DOHH2 (cell line): ENCODE measurements around the gene CENPM.

Source experiments
- H3F3A ChIP-seq: fragments of 200-600 bp; sonication (generic), shearing (Covaris generic); 2 replicates; pipeline ENCODE4 v1.6.0; 2016; ENCODE audit warnings: antibody characterized with exemption, mild to moderate bottlenecking; ENCODE audit not compliant: control insufficient read depth, insufficient read depth
- H3K27ac ChIP-seq: fragments of 200-600 bp; sonication (generic); 2 replicates; pipeline ENCODE4 v1.5.1; 2014; ENCODE audit warnings: low read depth, mild to moderate bottlenecking, low read length, moderate library complexity
- H3K27me3 ChIP-seq: fragments of 200-600 bp; sonication (generic); 2 replicates; pipeline ENCODE4 v1.6.1; 2014; ENCODE audit warnings: mild to moderate bottlenecking, low read length, mixed read lengths; ENCODE audit not compliant: control insufficient read depth
- H3K36me3 ChIP-seq: fragments of 200-600 bp; sonication (generic); 2 replicates; pipeline ENCODE4 v1.6.1; 2014; ENCODE audit warnings: mild to moderate bottlenecking, low read length, moderate library complexity, mixed read lengths; ENCODE audit not compliant: control insufficient read depth
- H3K4me1 ChIP-seq: fragments of 200-600 bp; sonication (generic); 2 replicates; pipeline ENCODE4 v1.6.1; 2014; ENCODE audit warnings: mild to moderate bottlenecking, low read length, mixed read lengths; ENCODE audit not compliant: control insufficient read depth
- H3K4me2 ChIP-seq: fragments of 200-600 bp; sonication (generic); 2 replicates; pipeline ENCODE4 v1.6.0; 2014; ENCODE audit warnings: mild to moderate bottlenecking, low read length, moderate library complexity
- H3K4me3 ChIP-seq: fragments of 200-600 bp; sonication (generic); 2 replicates; pipeline ENCODE4 v1.5.1; 2014; ENCODE audit warnings: mild to moderate bottlenecking, low read length, mixed read lengths
- H3K79me2 ChIP-seq: fragments of 200-600 bp; sonication (generic); 2 replicates; pipeline ENCODE4 v1.6.1; 2014; ENCODE audit warnings: mild to moderate bottlenecking, low read length, mixed read lengths; ENCODE audit not compliant: control insufficient read depth
- H3K9me2 ChIP-seq: fragments of 200-600 bp; sonication (generic); replicated peaks from 2 replicates; pipeline ENCODE4 v1.6.1; 2014; ENCODE audit warnings: mild to moderate bottlenecking, low read length, mixed read lengths; ENCODE audit not compliant: control insufficient read depth
- H3K9me3 ChIP-seq: fragments of 200-600 bp; sonication (generic); 2 replicates; pipeline ENCODE4 v1.6.1; 2014; ENCODE audit warnings: antibody characterized with exemption, low read length, mixed read lengths; ENCODE audit not compliant: control insufficient read depth, insufficient read depth
- H4K20me1 ChIP-seq: fragments of 200-600 bp; sonication (generic); 2 replicates; pipeline ENCODE4 v1.6.0; 2014; ENCODE audit warnings: low read depth, mild to moderate bottlenecking, antibody characterized with exemption, low read length, moderate library complexity; ENCODE audit not compliant: control insufficient read depth, insufficient read depth
- CTCF ChIP-seq: fragments of 200-600 bp; sonication (generic); IDR thresholded peaks from one replicate; pipeline ENCODE4 v1.5.1; 2014; ENCODE audit warnings: antibody characterized with exemption, mild to moderate bottlenecking, low read depth, low read length; ENCODE audit not compliant: poor library complexity, severe bottlenecking
- EZH2phosphoT487 ChIP-seq: fragments of 200-600 bp; sonication (generic); IDR thresholded peaks from 2 replicates; pipeline ENCODE4 v1.6.1; 2017; ENCODE audit warnings: borderline replicate concordance, mild to moderate bottlenecking, antibody characterized with exemption, low read length, moderate library complexity, mixed read lengths

The CENPM gene

GRCh38 chr22:41982865-41983264, 35.9 kb upstream of the CENPM start:
- H3K36me3 ChIP-seq = no peaks in the 10 kb centered on the region
- no peaks in the 10 kb centered on the region for H3K79me2 ChIP-seq
- no peaks in the 10 kb centered on the region for H3F3A ChIP-seq
- H3K27ac ChIP-seq = no peak overlapping the region
- no peak for TF ChIP-seq CTCF
- no peak for TF ChIP-seq EZH2phosphoT487
- no peaks in the 10 kb centered on the region for H4K20me1 ChIP-seq
- no peak overlapping the region for H3K4me2 ChIP-seq
- no peaks in the 10 kb centered on the region for H3K9me3 ChIP-seq
- H3K27me3 ChIP-seq = peaks cover 9% of the 10 kb centered on the region
- no peaks in the 10 kb centered on the region for H3K4me1 ChIP-seq
- no peaks in the 10 kb centered on the region for H3K9me2 ChIP-seq
- H3K4me3 ChIP-seq = no peak overlapping the region

GRCh38 chr22:41979423-41980250, 32.7 kb upstream of the CENPM start:
- no peaks in the 10 kb centered on the region for H3K79me2 ChIP-seq
- peaks cover 38% of the 10 kb centered on the region for H3K27me3 ChIP-seq
- no peaks in the 10 kb centered on the region for H3K36me3 ChIP-seq
- no peak overlapping the region for H3K4me3 ChIP-seq
- H4K20me1 ChIP-seq = no peaks in the 10 kb centered on the region
- H3F3A ChIP-seq = peaks cover 5% of the 10 kb centered on the region; the same call in 1 of the 2 replicates
- no peak for TF ChIP-seq CTCF
- TF ChIP-seq EZH2phosphoT487 = no peak
- H3K9me3 ChIP-seq = no peaks in the 10 kb centered on the region
- H3K4me2 ChIP-seq = no peak overlapping the region
- H3K9me2 ChIP-seq = no peaks in the 10 kb centered on the region
- peaks cover 17% of the 10 kb centered on the region for H3K4me1 ChIP-seq
- no peak overlapping the region for H3K27ac ChIP-seq

GRCh38 chr22:41978732-41979131, 31.8 kb upstream of the CENPM start:
- H3K27me3 ChIP-seq = peaks cover 36% of the 10 kb centered on the region
- TF ChIP-seq CTCF (no peak), EZH2phosphoT487 (no peak)
- H3K4me1 ChIP-seq = peaks cover 17% of the 10 kb centered on the region
- no peak overlapping the region for H3K27ac ChIP-seq
- H4K20me1 ChIP-seq = no peaks in the 10 kb centered on the region
- H3K36me3 ChIP-seq = no peaks in the 10 kb centered on the region
- H3K9me3 ChIP-seq = no peaks in the 10 kb centered on the region
- no peak overlapping the region for H3K4me3 ChIP-seq
- no peaks in the 10 kb centered on the region for H3K9me2 ChIP-seq
- H3F3A ChIP-seq = peaks cover 5% of the 10 kb centered on the region; the same call in 1 of the 2 replicates
- no peak overlapping the region for H3K4me2 ChIP-seq
- no peaks in the 10 kb centered on the region for H3K79me2 ChIP-seq
